Fibroblast of mammary gland (primary cell): Measurements from ENCODE around the gene DRG2.
A peak's percentile ranks its signal among the peaks of the same experiment; 100 is the strongest.

Experiments used
- DNase-seq: peaks from one replicate; pipeline ENCODE4 v3.0.0-alpha.2; 2010; ENCODE audit warnings: low read depth
- H3K4me3 ChIP-seq: 2 replicates; pipeline ENCODE4 v1.5.1; 2011; ENCODE audit warnings: low read depth, mild to moderate bottlenecking, low read length, moderate library complexity; ENCODE audit not compliant: control insufficient read depth
- TF ChIP-seq, protein P1 (sequence below): conservative IDR thresholded peaks from 2 replicates; pipeline ENCODE4 v1.5.1; 2011; ENCODE audit warnings: low read depth, low read length, inconsistent platforms; ENCODE audit not compliant: control insufficient read depth, insufficient read depth

Gene DRG2

DNA sequence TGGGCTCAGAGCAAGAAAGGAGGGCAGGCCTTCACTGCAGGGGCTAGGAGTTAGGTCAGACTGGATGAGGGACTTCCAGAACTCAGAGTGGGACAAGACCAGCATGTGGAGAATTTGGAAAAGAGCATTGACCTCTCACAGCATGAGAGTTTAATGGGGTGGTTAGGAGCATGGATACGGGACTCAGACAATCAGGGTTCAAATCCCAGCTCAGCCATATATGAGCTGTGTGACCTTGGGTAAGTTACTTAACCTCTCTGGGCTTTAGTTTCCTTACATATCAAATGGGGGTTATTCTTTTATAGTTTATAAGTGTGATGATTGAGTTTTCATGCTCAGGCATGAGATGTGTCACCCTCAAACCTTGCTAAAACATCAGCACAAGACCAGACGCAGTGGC is 58.5 kb downstream of the DRG2 start:
- H3K4me3 ChIP-seq = no peak overlapping the region
- TF ChIP-seq, protein P1, sequence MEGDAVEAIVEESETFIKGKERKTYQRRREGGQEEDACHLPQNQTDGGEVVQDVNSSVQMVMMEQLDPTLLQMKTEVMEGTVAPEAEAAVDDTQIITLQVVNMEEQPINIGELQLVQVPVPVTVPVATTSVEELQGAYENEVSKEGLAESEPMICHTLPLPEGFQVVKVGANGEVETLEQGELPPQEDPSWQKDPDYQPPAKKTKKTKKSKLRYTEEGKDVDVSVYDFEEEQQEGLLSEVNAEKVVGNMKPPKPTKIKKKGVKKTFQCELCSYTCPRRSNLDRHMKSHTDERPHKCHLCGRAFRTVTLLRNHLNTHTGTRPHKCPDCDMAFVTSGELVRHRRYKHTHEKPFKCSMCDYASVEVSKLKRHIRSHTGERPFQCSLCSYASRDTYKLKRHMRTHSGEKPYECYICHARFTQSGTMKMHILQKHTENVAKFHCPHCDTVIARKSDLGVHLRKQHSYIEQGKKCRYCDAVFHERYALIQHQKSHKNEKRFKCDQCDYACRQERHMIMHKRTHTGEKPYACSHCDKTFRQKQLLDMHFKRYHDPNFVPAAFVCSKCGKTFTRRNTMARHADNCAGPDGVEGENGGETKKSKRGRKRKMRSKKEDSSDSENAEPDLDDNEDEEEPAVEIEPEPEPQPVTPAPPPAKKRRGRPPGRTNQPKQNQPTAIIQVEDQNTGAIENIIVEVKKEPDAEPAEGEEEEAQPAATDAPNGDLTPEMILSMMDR = no peak
- no peak for DNase-seq

DNA sequence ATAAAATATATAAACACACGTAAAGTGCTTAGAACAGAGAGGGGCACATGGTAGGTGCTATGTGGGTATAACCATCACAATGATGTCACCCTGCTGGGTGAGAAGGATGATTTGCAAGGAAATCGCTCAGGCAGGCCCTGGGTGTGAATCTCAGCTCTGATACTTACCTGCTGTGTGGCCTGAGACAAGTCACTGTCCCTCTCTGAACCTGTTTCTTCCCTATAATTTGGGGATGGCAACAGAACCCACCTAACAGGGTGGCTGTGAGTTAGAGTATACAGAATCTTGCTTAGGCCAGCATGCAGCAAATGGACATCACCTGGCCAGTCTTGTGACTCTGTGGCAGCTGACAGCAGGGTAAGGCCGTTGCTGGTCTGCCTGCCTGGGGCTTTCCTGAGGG is 59.2 kb downstream of the DRG2 start:
- H3K4me3 ChIP-seq = no peak overlapping the region
- TF ChIP-seq, protein P1 = no peak

DNA sequence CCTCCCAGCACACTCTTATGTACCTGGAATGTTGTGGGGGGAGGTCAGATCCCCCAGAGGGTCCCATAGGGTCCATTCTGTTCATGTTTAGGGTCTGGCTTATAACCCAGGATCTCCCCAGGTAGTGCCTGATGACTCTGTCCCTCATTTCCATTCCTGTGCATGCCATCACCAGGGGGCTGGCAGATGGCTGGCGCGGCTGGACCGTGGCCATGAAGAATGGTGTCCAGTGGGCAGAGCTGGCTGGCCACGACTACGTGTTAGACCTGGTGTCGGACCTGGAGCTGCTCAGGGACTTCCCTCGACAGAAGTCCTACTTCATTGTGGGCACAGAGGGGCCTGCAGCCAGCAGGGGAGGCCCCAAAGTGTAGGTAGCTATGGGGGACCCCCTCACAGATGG is 60.8 kb downstream of the DRG2 start:
- DNase-seq = no peak
- H3K4me3 ChIP-seq = no peak overlapping the region
- TF ChIP-seq, protein P1 = no peak

More for the DNA sequence above, 59.2 kb downstream of the DRG2 start:
- no peak for DNase-seq

DNA sequence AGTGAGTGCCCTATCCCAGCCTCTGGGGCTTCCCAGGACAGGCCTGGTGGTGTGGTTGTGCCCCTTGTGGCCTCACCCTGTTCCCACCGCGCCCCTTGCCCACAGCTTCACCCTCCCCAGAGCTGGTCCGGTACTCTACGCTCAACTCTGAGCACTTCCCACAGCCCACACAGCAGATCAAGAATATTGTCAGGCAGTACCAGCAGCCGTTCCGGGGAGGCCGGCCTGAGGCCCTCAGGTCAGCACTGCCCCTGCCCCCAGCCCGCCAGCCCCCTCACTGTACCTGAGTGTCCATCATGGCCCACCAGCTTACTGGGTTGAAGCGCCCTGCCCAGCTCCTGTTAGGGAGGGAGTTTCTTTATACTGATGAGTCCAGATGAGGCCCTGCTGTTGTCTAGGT is 63.5 kb downstream of the DRG2 start:
- no peak for DNase-seq
- TF ChIP-seq, protein P1 = no peak
- no peak overlapping the region for H3K4me3 ChIP-seq

DNA sequence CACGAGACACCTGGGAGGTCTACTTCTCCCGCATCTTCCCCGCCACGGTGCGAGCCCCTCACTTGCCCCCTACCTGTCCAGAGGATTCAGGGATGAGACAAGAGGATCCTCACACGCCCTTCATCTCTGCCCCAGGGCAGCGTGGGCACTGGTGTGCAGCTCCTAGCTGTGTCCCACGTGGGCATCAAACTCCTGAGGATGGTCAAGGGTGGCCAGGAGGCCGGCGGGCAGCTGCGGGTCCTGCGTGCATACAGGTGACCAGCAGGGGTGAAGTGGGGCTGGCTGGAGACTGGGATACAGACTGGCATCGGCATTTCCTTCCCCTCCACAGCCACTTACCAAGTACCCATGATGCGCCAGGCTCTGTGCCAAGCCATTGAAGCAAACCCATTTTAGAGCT is 67.4 kb downstream of the DRG2 start:
- TF ChIP-seq, protein P1 = no peak
- no peak overlapping the region for H3K4me3 ChIP-seq
- no peak for DNase-seq

DNA sequence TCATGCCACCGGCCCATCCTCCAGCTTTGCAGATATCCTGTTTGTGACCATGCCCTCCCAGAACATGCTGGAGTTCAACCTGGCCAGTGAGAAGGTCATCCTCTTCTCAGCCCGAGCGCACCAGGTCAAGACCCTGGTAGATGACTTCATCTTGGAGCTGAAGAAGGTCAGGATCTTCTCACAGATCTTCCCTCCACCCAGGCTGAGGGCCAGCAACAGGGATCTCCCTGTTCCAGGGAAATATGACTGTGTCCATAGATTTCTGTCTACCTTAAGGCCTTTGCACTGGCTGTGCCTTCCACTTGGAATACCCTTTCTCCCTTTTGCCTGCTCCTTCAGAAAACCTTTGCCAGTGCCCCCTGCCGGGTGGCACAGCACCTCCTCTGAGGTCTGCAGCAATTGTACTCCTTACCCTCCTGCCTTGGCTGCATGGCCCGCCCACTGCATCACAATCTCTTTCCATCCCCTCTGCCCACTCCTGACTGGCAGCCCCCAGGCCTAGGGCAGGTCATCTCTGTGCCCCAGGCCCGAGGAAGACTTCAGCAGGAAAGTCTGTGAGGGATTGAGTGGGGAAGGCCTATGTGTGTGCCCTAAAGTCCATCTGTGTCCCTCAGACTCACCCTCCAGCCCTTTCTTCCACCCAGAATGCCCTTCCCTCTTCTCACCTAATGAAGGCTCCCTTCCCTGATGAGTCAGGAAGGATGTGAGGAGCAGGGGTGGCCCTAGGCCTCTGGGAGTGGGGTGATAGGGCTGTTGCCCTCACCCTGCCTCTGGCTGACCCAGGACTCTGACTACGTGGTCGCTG is 68.6 kb downstream of the DRG2 start:
- DNase-seq = peak; percentile 52
- TF ChIP-seq, protein P1 = no peak
- no peak overlapping the region for H3K4me3 ChIP-seq
